ENCODE data around the gene CHRNA3.

The CHRNA3 gene

DNA sequence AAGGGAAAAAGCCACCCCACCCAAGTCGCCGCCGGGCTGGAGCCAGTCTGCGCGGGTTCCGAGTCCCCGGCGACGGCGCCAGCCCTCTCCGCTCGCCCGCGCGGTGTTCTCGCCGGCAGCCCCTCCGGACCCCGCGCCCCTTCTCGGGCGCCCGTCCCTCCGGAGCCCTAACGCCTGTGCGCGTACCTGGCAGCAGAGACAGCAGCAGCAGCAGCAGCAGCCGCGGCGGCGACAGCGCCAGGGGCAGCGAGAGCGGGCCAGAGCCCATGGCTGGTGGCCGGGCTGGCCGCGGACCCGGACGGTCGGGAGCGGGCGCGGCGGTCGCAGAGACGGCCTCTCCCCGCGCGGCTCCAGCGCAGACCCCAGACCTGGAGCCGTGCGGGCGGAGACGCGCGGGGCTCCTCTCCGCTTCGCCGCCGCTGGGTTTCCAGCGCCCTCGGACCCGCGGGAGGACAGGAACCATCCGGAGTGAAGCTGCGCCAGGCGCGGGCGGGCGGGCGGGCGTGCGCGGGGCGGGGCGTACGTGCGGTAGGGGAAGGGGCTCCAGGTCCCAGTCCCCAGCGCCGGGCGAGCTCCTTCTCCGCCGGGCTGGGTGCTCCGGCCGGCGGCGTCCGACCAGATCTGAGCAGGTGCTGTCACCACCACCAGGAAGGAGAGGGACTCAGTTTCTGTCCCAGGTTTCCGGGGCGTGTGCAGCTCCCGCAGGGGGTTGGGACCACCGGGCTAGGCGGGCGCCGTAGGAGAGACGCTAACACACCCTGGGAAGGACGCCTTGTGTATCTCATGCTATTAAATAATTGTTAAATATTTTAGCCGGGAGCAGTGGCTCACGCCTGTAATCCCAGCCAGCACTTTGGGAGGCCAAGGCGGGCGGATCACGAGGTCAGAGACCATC is at the start of gene CHRNA3:
TSS of gene CHRNA3 (minus strand) at position 470 of the 895 bp plus-strand sequence. CDS start at position 268, 202 bp downstream.
- no peak for ATAC-seq (ENCODE audit: low read depth)
- no peak for DNase-seq (ENCODE audit: low spot score in 2 of 2)
- no peak within 1 kb of the TSS for H3K4me3 Mint-ChIP-seq
- no peaks in the 10 kb centered on the region for H3K36me3 Mint-ChIP-seq
- H3K4me1 Mint-ChIP-seq = no peaks in the 10 kb centered on the region
- H3K27me3 Mint-ChIP-seq = peaks cover 28% of the 10 kb centered on the region
- H3K27ac Mint-ChIP-seq = no peak within 1 kb of the TSS
- H3K9me3 Mint-ChIP-seq = no peaks in the 10 kb centered on the region

GRCh38 chr15:78668987-78669386 is 48.2 kb upstream of the CHRNA3 start:
- ATAC-seq (ENCODE audit: low read depth) (no peak), DNase-seq (ENCODE audit: low spot score in 2 of 2) (no peak)
- H3K4me3 Mint-ChIP-seq = no peak overlapping the region
- no peaks in the 10 kb centered on the region for H3K9me3 Mint-ChIP-seq
- H3K27me3 Mint-ChIP-seq = peaks cover 13% of the 10 kb centered on the region
- H3K27ac Mint-ChIP-seq = no peak overlapping the region
- no peaks in the 10 kb centered on the region for H3K36me3 Mint-ChIP-seq
- no peaks in the 10 kb centered on the region for H3K4me1 Mint-ChIP-seq

- H3K27ac Mint-ChIP-seq = no peak overlapping the region
- DNase-seq (ENCODE audit: low spot score in 2 of 2) (no peak), ATAC-seq (ENCODE audit: low read depth) (no peak)
- H3K4me1 Mint-ChIP-seq = no peaks in the 10 kb centered on the region
- H3K4me3 Mint-ChIP-seq = no peak overlapping the region
- peaks cover 11% of the 10 kb centered on the region for H3K27me3 Mint-ChIP-seq
- H3K36me3 Mint-ChIP-seq = no peaks in the 10 kb centered on the region
- H3K9me3 Mint-ChIP-seq = no peaks in the 10 kb centered on the region
These were observed 46.9 kb upstream of the CHRNA3 start for GRCh38 chr15:78667578-78668236.

GRCh38 chr15:78666010-78666409 is 45.2 kb upstream of the CHRNA3 start:
- no peak overlapping the region for H3K27ac Mint-ChIP-seq
- peaks cover 13% of the 10 kb centered on the region for H3K27me3 Mint-ChIP-seq
- no peaks in the 10 kb centered on the region for H3K36me3 Mint-ChIP-seq
- ATAC-seq (ENCODE audit: low read depth) (no peak), DNase-seq (ENCODE audit: low spot score in 2 of 2) (no peak)
- H3K9me3 Mint-ChIP-seq = no peaks in the 10 kb centered on the region
- no peak overlapping the region for H3K4me3 Mint-ChIP-seq
- no peaks in the 10 kb centered on the region for H3K4me1 Mint-ChIP-seq

- H3K27me3 Mint-ChIP-seq = peaks cover 17% of the 10 kb centered on the region
- no peaks in the 10 kb centered on the region for H3K9me3 Mint-ChIP-seq
- no peak overlapping the region for H3K4me3 Mint-ChIP-seq
- DNase-seq (ENCODE audit: low spot score in 2 of 2) (no peak), ATAC-seq (ENCODE audit: low read depth) (no peak)
- no peaks in the 10 kb centered on the region for H3K36me3 Mint-ChIP-seq
- no peak overlapping the region for H3K27ac Mint-ChIP-seq
- no peaks in the 10 kb centered on the region for H3K4me1 Mint-ChIP-seq
These were observed 42.9 kb upstream of the CHRNA3 start for GRCh38 chr15:78663703-78664102.

GRCh38 chr15:78662028-78662427 is 41.2 kb upstream of the CHRNA3 start:
- H3K9me3 Mint-ChIP-seq = no peaks in the 10 kb centered on the region
- H3K36me3 Mint-ChIP-seq = no peaks in the 10 kb centered on the region
- peaks cover 10% of the 10 kb centered on the region for H3K27me3 Mint-ChIP-seq
- H3K4me3 Mint-ChIP-seq = no peak overlapping the region
- H3K4me1 Mint-ChIP-seq = no peaks in the 10 kb centered on the region
- no peak overlapping the region for H3K27ac Mint-ChIP-seq
- no peak for ATAC-seq (ENCODE audit: low read depth)
- no peak for DNase-seq (ENCODE audit: low spot score in 2 of 2)

GRCh38 chr15:78661001-78661400 is 40.2 kb upstream of the CHRNA3 start:
- Mint-ChIP-seq H3K4me3 (no peak overlapping the region), H3K36me3 (no peaks in the 10 kb centered on the region), H3K27me3 (peaks cover 10% of the 10 kb centered on the region), H3K27ac (no peak overlapping the region), H3K4me1 (no peaks in the 10 kb centered on the region), H3K9me3 (no peaks in the 10 kb centered on the region)
- no peak for ATAC-seq (ENCODE audit: low read depth)
- DNase-seq (ENCODE audit: low spot score in 2 of 2) = no peak

DNA sequence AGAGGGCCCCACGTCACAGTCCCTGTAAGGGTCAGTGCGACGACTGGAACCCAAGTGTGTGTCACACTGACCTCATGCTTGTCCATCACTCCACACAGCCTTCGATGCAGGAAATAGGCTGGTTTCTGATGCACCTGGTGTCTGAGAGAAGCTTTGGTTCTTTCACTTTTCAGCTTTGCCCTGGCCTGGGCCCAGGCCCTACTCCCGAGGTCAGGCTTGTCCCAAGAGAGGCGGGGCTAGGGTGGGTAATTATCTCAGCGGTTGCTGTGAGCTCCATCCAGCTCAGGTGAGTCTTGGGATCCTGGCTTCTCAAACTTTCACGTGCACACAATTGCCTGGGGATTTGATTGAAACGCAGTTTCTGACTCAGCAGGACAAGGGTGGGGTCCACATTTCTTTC is 39.8 kb upstream of the CHRNA3 start:
- DNase-seq (ENCODE audit: low spot score in 2 of 2) (no peak), ATAC-seq (ENCODE audit: low read depth) (no peak)
- H3K27me3 Mint-ChIP-seq = peaks cover 9% of the 10 kb centered on the region
- no peak overlapping the region for H3K27ac Mint-ChIP-seq
- no peaks in the 10 kb centered on the region for H3K9me3 Mint-ChIP-seq
- H3K4me3 Mint-ChIP-seq = no peak overlapping the region
- H3K36me3 Mint-ChIP-seq = no peaks in the 10 kb centered on the region
- no peaks in the 10 kb centered on the region for H3K4me1 Mint-ChIP-seq

DNA sequence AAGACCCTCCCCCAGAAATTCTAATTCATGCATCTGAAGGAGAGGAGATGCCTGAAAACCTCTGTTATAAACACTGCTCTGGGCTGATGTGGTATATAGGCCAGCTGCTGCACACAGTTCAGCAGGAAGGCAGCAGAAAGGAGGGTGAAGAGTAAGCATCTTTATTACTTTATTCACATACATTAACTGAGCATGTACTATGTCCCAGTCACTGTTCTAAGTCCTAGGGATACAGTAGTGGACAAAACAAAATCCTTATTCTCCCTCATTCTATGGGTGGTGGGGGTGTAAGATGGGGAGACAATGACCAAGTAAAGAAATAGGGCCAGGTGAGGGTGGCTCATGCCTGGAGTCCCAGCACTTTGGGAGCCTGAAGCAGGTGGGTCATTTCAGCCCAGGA is 38.0 kb upstream of the CHRNA3 start:
- no peak overlapping the region for H3K4me3 Mint-ChIP-seq
- ATAC-seq (ENCODE audit: low read depth) (no peak), DNase-seq (ENCODE audit: low spot score in 2 of 2) (no peak)
- no peaks in the 10 kb centered on the region for H3K4me1 Mint-ChIP-seq
- no peaks in the 10 kb centered on the region for H3K9me3 Mint-ChIP-seq
- no peak overlapping the region for H3K27ac Mint-ChIP-seq
- peaks cover 8% of the 10 kb centered on the region for H3K27me3 Mint-ChIP-seq
- H3K36me3 Mint-ChIP-seq = no peaks in the 10 kb centered on the region

- Mint-ChIP-seq H3K27ac (no peak overlapping the region), H3K4me3 (no peak overlapping the region), H3K4me1 (no peaks in the 10 kb centered on the region), H3K27me3 (peaks cover 4% of the 10 kb centered on the region), H3K9me3 (no peaks in the 10 kb centered on the region), H3K36me3 (no peaks in the 10 kb centered on the region)
- ATAC-seq (ENCODE audit: low read depth) (no peak), DNase-seq (ENCODE audit: low spot score in 2 of 2) (no peak)
These were observed 33.5 kb upstream of the CHRNA3 start for GRCh38 chr15:78654272-78654671.

DNA sequence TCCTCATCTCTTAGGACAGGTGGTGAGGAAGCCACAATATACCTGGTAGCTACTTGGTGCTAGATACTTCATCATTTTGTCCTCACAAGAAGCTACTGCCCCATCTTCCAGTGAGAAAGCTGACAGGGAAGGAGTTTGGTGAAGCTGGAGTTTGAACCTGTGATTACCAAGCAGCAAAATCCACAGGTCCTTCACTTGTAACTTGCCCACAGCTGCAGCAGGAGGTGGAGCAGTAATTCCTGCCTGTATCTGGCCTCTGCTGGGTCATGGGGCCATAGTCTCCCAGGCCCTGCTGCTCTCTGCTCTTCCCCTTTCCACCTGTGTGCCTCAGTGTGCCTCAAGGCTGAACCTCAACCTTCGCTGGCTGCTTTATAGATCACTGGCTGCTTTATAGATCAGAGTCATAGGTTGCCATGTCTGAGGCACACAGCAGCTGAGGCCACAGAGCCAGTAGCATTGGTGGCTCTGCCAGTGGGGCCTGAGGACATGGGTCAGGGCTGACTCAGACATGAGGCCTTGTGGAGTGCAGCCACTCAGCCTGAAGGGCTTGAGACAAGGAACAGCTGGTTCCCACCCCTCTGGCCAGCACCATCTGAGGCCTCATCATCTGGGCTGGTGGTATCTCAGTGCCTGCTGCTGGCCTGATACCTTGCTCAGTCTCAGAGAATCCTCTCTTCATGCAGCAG is 31.3 kb upstream of the CHRNA3 start:
- Mint-ChIP-seq H3K4me3 (no peak overlapping the region), H3K36me3 (no peaks in the 10 kb centered on the region), H3K27ac (no peak overlapping the region), H3K9me3 (no peaks in the 10 kb centered on the region), H3K27me3 (peaks cover 2% of the 10 kb centered on the region), H3K4me1 (no peaks in the 10 kb centered on the region)
- no peak for ATAC-seq (ENCODE audit: low read depth)
- no peak for DNase-seq (ENCODE audit: low spot score in 2 of 2)

DNA sequence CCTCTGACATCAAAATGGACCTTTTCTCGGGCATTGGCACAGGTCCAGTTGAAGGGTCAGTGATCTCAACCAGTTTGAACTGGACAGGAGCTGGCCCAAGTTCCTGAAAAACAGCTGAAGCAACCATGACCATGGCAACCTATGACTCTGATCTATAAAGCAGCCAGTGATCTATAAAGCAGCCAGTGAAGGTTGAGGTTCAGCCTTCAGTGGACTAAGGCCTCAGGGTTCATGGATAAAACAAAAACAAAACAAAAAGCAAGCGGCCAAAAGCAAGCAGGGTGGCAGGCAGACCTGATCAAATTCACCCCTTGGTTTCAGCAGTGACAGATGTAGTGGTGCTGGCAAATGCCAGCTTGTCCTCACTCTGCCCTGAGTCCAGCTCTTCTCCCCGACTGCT is 30.2 kb upstream of the CHRNA3 start:
- no peaks in the 10 kb centered on the region for H3K36me3 Mint-ChIP-seq
- no peaks in the 10 kb centered on the region for H3K9me3 Mint-ChIP-seq
- no peak overlapping the region for H3K27ac Mint-ChIP-seq
- H3K27me3 Mint-ChIP-seq = peaks cover 2% of the 10 kb centered on the region
- H3K4me1 Mint-ChIP-seq = no peaks in the 10 kb centered on the region
- H3K4me3 Mint-ChIP-seq = no peak overlapping the region
- DNase-seq (ENCODE audit: low spot score in 2 of 2) (no peak), ATAC-seq (ENCODE audit: low read depth) (no peak)

- Mint-ChIP-seq H3K4me1 (no peaks in the 10 kb centered on the region), H3K36me3 (no peaks in the 10 kb centered on the region), H3K27me3 (peaks cover 3% of the 10 kb centered on the region), H3K9me3 (peaks cover 1% of the 10 kb centered on the region), H3K4me3 (no peak overlapping the region), H3K27ac (no peak overlapping the region)
- no peak for DNase-seq (ENCODE audit: low spot score in 2 of 2)
- no peak for ATAC-seq (ENCODE audit: low read depth)
These were observed 29.2 kb upstream of the CHRNA3 start for GRCh38 chr15:78650022-78650421.

GRCh38 chr15:78645009-78645408 is 24.2 kb upstream of the CHRNA3 start:
- no peaks in the 10 kb centered on the region for H3K36me3 Mint-ChIP-seq
- ATAC-seq (ENCODE audit: low read depth) (no peak), DNase-seq (ENCODE audit: low spot score in 2 of 2) (no peak)
- H3K27ac Mint-ChIP-seq = no peak overlapping the region
- peaks cover 6% of the 10 kb centered on the region for H3K27me3 Mint-ChIP-seq
- H3K4me1 Mint-ChIP-seq = peaks cover 4% of the 10 kb centered on the region
- H3K9me3 Mint-ChIP-seq = peaks cover 1% of the 10 kb centered on the region
- no peak overlapping the region for H3K4me3 Mint-ChIP-seq
